HCT116 (cell line): ENCODE results near the gene SERTAD1. TPM values are rescaled to one million over a fixed set of nuclear protein-coding genes. Genes with fewer than 3 reads are reported as not detected.

Experiments used
- ATAC-seq: fragments of 200-7000 bp; cut with Tn5 transposase; 2 replicates; pipeline ENCODE4 v1.9.1; 2020; ENCODE audit warnings: mild to moderate bottlenecking, moderate library complexity
- BruUV-seq: library from RNA; stranded (reverse); fragments of 400-500 nt; replicated peaks from 2 replicates; lab custom pipeline; 2021; lab: Mats Ljungman, UMichigan
- CTCF ChIA-PET: fragments of 300-600 bp; sonication (Branson Sonifier 250); formaldehyde crosslinking; loops from one replicate; lab custom pipeline; 2021; ENCODE audit warnings: antibody characterized with exemption; lab: Charles Lee
- POLR2A ChIA-PET: fragments of 300-600, 350-600 bp; sonication (Branson Sonifier 250); formaldehyde crosslinking; loops from one replicate; lab custom pipeline; 2021; ENCODE audit warnings: antibody characterized with exemption; lab: Charles Lee
- RAD21 ChIA-PET, 2 experiments: fragments of 300-600 bp; sonication (Branson Sonifier 250); formaldehyde crosslinking; loops; one replicate each; lab custom pipeline; 2023; ENCODE audit warnings: low total read pairs in 2 of 2; ENCODE audit not compliant: uncharacterized antibody in 2 of 2, unreplicated experiment in 2 of 2, low non-redundant PET in 1 of 2; lab: Charles Lee
- DNase-seq: peaks from one replicate; pipeline ENCODE4 v3.0.0-alpha.2; 2010; ENCODE audit warnings: low read depth, low spot score
- H2AFZ ChIP-seq: fragments of 200-600 bp; shearing (Covaris generic), sonication (generic); 2 replicates; pipeline ENCODE4 v1.6.1; 2017; ENCODE audit warnings: low read depth, mixed run types, mixed read lengths, antibody characterized with exemption, low read length; ENCODE audit not compliant: poor library complexity, severe bottlenecking
- H3K27ac ChIP-seq: 2 replicates; pipeline ENCODE4 v1.5.1; 2012; ENCODE audit warnings: low read depth, low read length
- H3K27me3 ChIP-seq: fragments of 200-600 bp; sonication (generic); 2 replicates; pipeline ENCODE4 v1.6.1; 2016; ENCODE audit warnings: mixed run types, low read length, mixed read lengths; ENCODE audit not compliant: insufficient read depth
- H3K36me3 ChIP-seq, 2 experiments: fragments of 200-500 bp in 1 of 2; fragments of 200-600 bp in 1 of 2; sonication (Bioruptor generic) in 1 of 2; sonication (generic) in 1 of 2; 2 replicates each; pipeline versions ENCODE4 v1.5.1 to v1.6.1; 2014 to 2016; ENCODE audit warnings: low read length in 2 of 2, inconsistent platforms in 1 of 2, mixed read lengths in 1 of 2, mixed run types in 1 of 2; ENCODE audit not compliant: insufficient read depth in 2 of 2, control insufficient read depth in 1 of 2
- H3K4me1 ChIP-seq, 2 experiments: fragments of 200-600 bp in 1 of 2; sonication (generic) in 1 of 2; 2 replicates each; pipeline versions ENCODE4 v1.5.1 to v1.6.1; 2012 to 2017; ENCODE audit warnings: low read length in 2 of 2, inconsistent platforms in 1 of 2, mild to moderate bottlenecking in 1 of 2, mixed read lengths in 1 of 2, mixed run types in 1 of 2, moderate library complexity in 1 of 2; ENCODE audit not compliant: insufficient read depth in 2 of 2, control insufficient read depth in 1 of 2
- H3K4me2 ChIP-seq: fragments of 200-600 bp; sonication (generic); 2 replicates; pipeline ENCODE4 v1.6.1; 2017; ENCODE audit warnings: mixed run types, low read length, mixed read lengths
- H3K4me3 ChIP-seq, 2 experiments: fragments of 200-600 bp in 1 of 2; sonication (generic) in 1 of 2; replicated peaks in 1 of 2; 2 replicates each; pipeline ENCODE4 v1.5.1; 2011 to 2016; ENCODE audit warnings: low read length in 2 of 2, control low read depth in 1 of 2, low read depth in 1 of 2, mild to moderate bottlenecking in 1 of 2, mixed read lengths in 1 of 2, mixed run types in 1 of 2
- H3K79me2 ChIP-seq: fragments of 200-600 bp; sonication (generic); 2 replicates; pipeline ENCODE4 v1.6.1; 2017; ENCODE audit warnings: mild to moderate bottlenecking, mixed run types, low read length, moderate library complexity, mixed read lengths; ENCODE audit not compliant: insufficient read depth
- H3K9ac ChIP-seq: fragments of 200-600 bp; sonication (generic); 2 replicates; pipeline ENCODE4 v1.6.1; 2016; ENCODE audit warnings: low read length, mixed read lengths
- H3K9me2 ChIP-seq: fragments of 200-600 bp; sonication (generic), shearing (Covaris generic); 2 replicates; pipeline ENCODE4 v1.6.1; 2017; ENCODE audit warnings: mixed run types, mild to moderate bottlenecking, moderate library complexity; ENCODE audit not compliant: insufficient read depth
- H3K9me3 ChIP-seq, 2 experiments: fragments of 200-500 bp in 1 of 2; fragments of 200-600 bp in 1 of 2; sonication (Bioruptor generic) in 1 of 2; sonication (generic) in 1 of 2; 2 replicates each; pipeline ENCODE4 v1.6.1; 2014 to 2017; ENCODE audit warnings: low read length in 2 of 2, mixed read lengths in 2 of 2, inconsistent platforms in 1 of 2, low read depth in 1 of 2, mild to moderate bottlenecking in 1 of 2, mixed run types in 1 of 2, moderate library complexity in 1 of 2; ENCODE audit not compliant: control insufficient read depth in 1 of 2, insufficient read depth in 1 of 2
- H4K20me1 ChIP-seq: fragments of 200-600 bp; sonication (generic), shearing (Covaris generic); 2 replicates; pipeline ENCODE4 v1.6.1; 2017; ENCODE audit warnings: mixed run types, mild to moderate bottlenecking, moderate library complexity; ENCODE audit not compliant: insufficient read depth
- ATF3 ChIP-seq: IDR thresholded peaks from 2 replicates; pipeline ENCODE4 v1.6.1; 2012
- CBX3 ChIP-seq: IDR thresholded peaks from 2 replicates; pipeline ENCODE4 v1.6.1; 2012; ENCODE audit warnings: low read depth
- CTCF ChIP-seq, 3 experiments: fragments of 200-600 bp in 1 of 3; sonication (generic) in 1 of 3; IDR thresholded peaks in 2 of 3; conservative IDR thresholded peaks in 1 of 3; 2 replicates each; pipeline ENCODE4 v1.5.1; 2012 to 2017; ENCODE audit warnings: low read depth in 2 of 3, low read length in 2 of 3, antibody characterized with exemption in 1 of 3, borderline replicate concordance in 1 of 3, control low read depth in 1 of 3, mild to moderate bottlenecking in 1 of 3, mixed read lengths in 1 of 3, mixed run types in 1 of 3, moderate library complexity in 1 of 3; ENCODE audit not compliant: insufficient read depth in 1 of 3
- EGR1 ChIP-seq: IDR thresholded peaks from 2 replicates; pipeline ENCODE4 v1.6.1; 2012; ENCODE audit warnings: low read depth
- ELF1 ChIP-seq: IDR thresholded peaks from 2 replicates; pipeline ENCODE4 v1.6.1; 2012; ENCODE audit warnings: low read depth, borderline replicate concordance
- EZH2phosphoT487 ChIP-seq: fragments of 200-600 bp; IDR thresholded peaks from 2 replicates; pipeline ENCODE4 v1.6.1; 2018; ENCODE audit warnings: antibody characterized with exemption, borderline replicate concordance
- FOSL1 ChIP-seq: IDR thresholded peaks from 2 replicates; pipeline ENCODE4 v1.6.1; 2012; ENCODE audit warnings: low read depth
- JUND ChIP-seq: IDR thresholded peaks from 2 replicates; pipeline ENCODE4 v1.6.1; 2012
- MAX ChIP-seq: IDR thresholded peaks from 2 replicates; pipeline ENCODE4 v1.6.1; 2012
- POLR2A ChIP-seq: IDR thresholded peaks from 2 replicates; pipeline ENCODE4 v1.7.0; 2011; ENCODE audit warnings: borderline replicate concordance; ENCODE audit not compliant: insufficient read depth, insufficient read length; ENCODE audit errors: extremely low read depth
- POLR2AphosphoS5 ChIP-seq: IDR thresholded peaks from 2 replicates; pipeline ENCODE4 v1.6.1; 2011; ENCODE audit warnings: mild to moderate bottlenecking, low read depth, low read length, moderate library complexity
- RAD21 ChIP-seq: IDR thresholded peaks from 2 replicates; pipeline ENCODE4 v1.6.1; 2012; ENCODE audit warnings: low read depth, mild to moderate bottlenecking
- SIN3A ChIP-seq: IDR thresholded peaks from 2 replicates; pipeline ENCODE4 v1.6.1; 2012; ENCODE audit warnings: low read depth
- SP1 ChIP-seq: IDR thresholded peaks from 2 replicates; pipeline ENCODE4 v1.6.1; 2012; ENCODE audit warnings: low read depth
- SRF ChIP-seq: IDR thresholded peaks from 2 replicates; pipeline ENCODE4 v1.6.1; 2012; ENCODE audit warnings: low read depth
- YY1 ChIP-seq: IDR thresholded peaks from 2 replicates; pipeline ENCODE4 v1.6.1; 2011; ENCODE audit warnings: low read length, low read depth, moderate library complexity, mild to moderate bottlenecking; ENCODE audit not compliant: insufficient replicate concordance; ENCODE audit errors: extremely low read depth
- ZFX ChIP-seq: fragments of 450-650 bp; IDR thresholded peaks from 2 replicates; pipeline ENCODE4 v1.6.1; 2017
- intact Hi-C: fragments of 100-400 bp; cut with micrococcal nuclease; formaldehyde crosslinking; loops from 2 replicates; pipeline ENCODE4 v1.10.0; 2022
- total RNA-seq: library from RNA; stranded (reverse); gene quantifications from one replicate; pipeline ENCODE4 v1.2.1, GENCODE V29; 2021; ENCODE audit not compliant: unreplicated experiment

Gene SERTAD1
- total RNA-seq, 1 experiment from 2014 or later = 30.3 TPM

- RAD21 ChIA-PET = no interaction called here
- POLR2A ChIA-PET = no interaction called here
- CTCF ChIA-PET = no interaction called here
These were observed 28.3 kb downstream of the SERTAD1 start for GRCh38 chr19:40397568-40397906.

More at GRCh38 chr19:40397568-40397906, 28.3 kb downstream of the SERTAD1 start:
- intact Hi-C loops = no loop called here
- H3K4me2 ChIP-seq = no peak overlapping the region
- no peak for TF ChIP-seq ZFX
- no peak for TF ChIP-seq POLR2AphosphoS5
- TF ChIP-seq POLR2A = no peak
- TF ChIP-seq RAD21 = no peak
- TF ChIP-seq YY1 = no peak
- TF ChIP-seq EZH2phosphoT487 = no peak
- TF ChIP-seq ATF3 = no peak
- TF ChIP-seq FOSL1 = no peak
- no peak for TF ChIP-seq JUND
- TF ChIP-seq MAX = no peak
- no peak for TF ChIP-seq SRF
- no peak for TF ChIP-seq SP1
- TF ChIP-seq ELF1 = no peak
- no peak for TF ChIP-seq SIN3A
- TF ChIP-seq CTCF (IDR thresholded peaks at IDR 0.05 in 2 of 3, conservative IDR thresholded peaks at IDR 0.05 in 1 of 3; ENCODE audit: borderline replicate concordance in 1 of 3, insufficient read depth in 1 of 3, low read depth in 2 of 3, low read length in 2 of 3) = no peak
- no peak for TF ChIP-seq CBX3
- TF ChIP-seq EGR1 = no peak
- no peaks in the 10 kb centered on the region for H3K27me3 ChIP-seq
- no peaks in the 10 kb centered on the region for H3K9me3 ChIP-seq
- no peak overlapping the region for H2AFZ ChIP-seq
- no peak overlapping the region for H3K4me3 ChIP-seq
- no peaks in the 10 kb centered on the region for H3K79me2 ChIP-seq
- no peaks in the 10 kb centered on the region for H3K9me2 ChIP-seq
- BruUV-seq = no TSS peak
- H3K36me3 ChIP-seq = no peaks in the 10 kb centered on the region
- ATAC-seq = no peak
- no peak overlapping the region for H3K27ac ChIP-seq
- H3K9ac ChIP-seq = no peak overlapping the region
- peaks cover 9 to 28% of the 10 kb centered on the region in 2 experiments for H3K4me1 ChIP-seq
- no peak for DNase-seq
- H4K20me1 ChIP-seq = no peaks in the 10 kb centered on the region
